Liver (tissue), 9 donors: ENCODE data around the gene SLC2A1. TPM values are rescaled to one million over a fixed set of nuclear protein-coding genes. Genes with fewer than 3 reads are reported as not detected.
A peak's percentile ranks its signal among the peaks of the same experiment; 100 is the strongest.

Source experiments
- DNase-seq: peaks from one replicate; pipeline ENCODE4 v3.0.0-alpha.2; 2017; ENCODE audit warnings: low spot score
- H3K27ac ChIP-seq, 2 donors: one replicate each; pipeline ENCODE4 v1.7.0; 2013; ENCODE audit warnings: inconsistent platforms in 2 of 2, low read length in 2 of 2, control low read depth in 1 of 2, low read depth in 1 of 2, mild to moderate bottlenecking in 1 of 2
- H3K27me3 ChIP-seq, 4 donors: one replicate each; pipeline versions ENCODE4 v1.6.1 to v1.7.0; 2013; ENCODE audit warnings: low read length in 3 of 4, inconsistent platforms in 1 of 4, mild to moderate bottlenecking in 1 of 4, moderate library complexity in 1 of 4; ENCODE audit not compliant: control insufficient read depth in 4 of 4, insufficient read depth in 4 of 4
- H3K36me3 ChIP-seq, 4 donors: one replicate each; pipeline versions ENCODE4 v1.6.1 to v1.7.0; 2013; ENCODE audit warnings: low read length in 3 of 4, mild to moderate bottlenecking in 3 of 4, low read depth in 1 of 4, moderate library complexity in 1 of 4; ENCODE audit not compliant: control insufficient read depth in 4 of 4, insufficient read depth in 3 of 4
- H3K4me1 ChIP-seq, 4 donors: one replicate each; pipeline versions ENCODE4 v1.6.1 to v1.7.0; 2013; ENCODE audit warnings: low read length in 3 of 4, mild to moderate bottlenecking in 3 of 4, moderate library complexity in 1 of 4; ENCODE audit not compliant: control insufficient read depth in 4 of 4, insufficient read depth in 4 of 4
- H3K4me3 ChIP-seq, 3 donors: one replicate each; pipeline versions ENCODE4 v1.6.1 to v1.7.0; 2013; ENCODE audit warnings: low read length in 3 of 3, control low read depth in 1 of 3, low read depth in 1 of 3, mild to moderate bottlenecking in 1 of 3
- H3K9ac ChIP-seq, 2 donors: one replicate each; pipeline ENCODE4 v1.7.0; 2013; ENCODE audit warnings: low read length in 2 of 2, mild to moderate bottlenecking in 2 of 2, moderate library complexity in 2 of 2, control low read depth in 1 of 2, low read depth in 1 of 2
- H3K9me3 ChIP-seq, 4 donors: one replicate each; pipeline versions ENCODE4 v1.6.1 to v1.7.0; 2013; ENCODE audit warnings: low read length in 3 of 4; ENCODE audit not compliant: control insufficient read depth in 4 of 4
- EGR1 ChIP-seq, 2 donors: IDR thresholded peaks; 2 replicates each; pipeline ENCODE4 v1.6.1; 2016 to 2018; ENCODE audit warnings: antibody characterized with exemption in 2 of 2, low read depth in 2 of 2
- FOXA1 ChIP-seq: IDR thresholded peaks from 2 replicates; pipeline ENCODE4 v1.6.1; 2016; ENCODE audit warnings: antibody characterized with exemption
- FOXA2 ChIP-seq: IDR thresholded peaks from 2 replicates; pipeline ENCODE4 v1.6.1; 2016; ENCODE audit warnings: antibody characterized with exemption
- GABPA ChIP-seq, 2 donors: IDR thresholded peaks in 1 of 2; conservative IDR thresholded peaks in 1 of 2; 2 replicates each; pipeline ENCODE4 v1.6.1; 2016; ENCODE audit warnings: antibody characterized with exemption in 2 of 2, mild to moderate bottlenecking in 1 of 2, moderate library complexity in 1 of 2
- HNF4G ChIP-seq: IDR thresholded peaks from 2 replicates; pipeline ENCODE4 v1.6.1; 2016; ENCODE audit warnings: antibody characterized with exemption
- JUND ChIP-seq, 2 donors: IDR thresholded peaks; 2 replicates each; pipeline ENCODE4 v1.6.1; 2016; ENCODE audit warnings: antibody characterized with exemption in 2 of 2
- NR2F2 ChIP-seq: IDR thresholded peaks from 2 replicates; pipeline ENCODE4 v1.6.1; 2016; ENCODE audit warnings: antibody characterized with exemption
- RAD21 ChIP-seq, 2 donors: IDR thresholded peaks; 2 replicates each; pipeline ENCODE4 v1.6.1; 2016; ENCODE audit warnings: antibody characterized with exemption in 2 of 2, mild to moderate bottlenecking in 2 of 2
- RXRA ChIP-seq, 2 donors: IDR thresholded peaks; 2 replicates each; pipeline ENCODE4 v1.6.1; 2017 to 2018; ENCODE audit warnings: antibody characterized with exemption in 2 of 2, mild to moderate bottlenecking in 1 of 2
- SP1 ChIP-seq: IDR thresholded peaks from 2 replicates; pipeline ENCODE4 v1.6.1; 2018; ENCODE audit warnings: antibody characterized with exemption, mild to moderate bottlenecking
- TAF1 ChIP-seq: conservative IDR thresholded peaks from 2 replicates; pipeline ENCODE4 v1.6.1; 2016; ENCODE audit warnings: antibody characterized with exemption, mild to moderate bottlenecking
- YY1 ChIP-seq: IDR thresholded peaks from 2 replicates; pipeline ENCODE4 v1.6.1; 2016; ENCODE audit warnings: antibody characterized with exemption, mild to moderate bottlenecking
- ZBTB33 ChIP-seq: IDR thresholded peaks from 2 replicates; pipeline ENCODE4 v1.6.1; 2016; ENCODE audit warnings: antibody characterized with exemption
- whole genome bisulfite sequencing: extraction: QIAGEN DNeasy Blood & Tissue Kit; methylation state at CpG from one replicate; pipeline ENCODE4 v1.1.7; 2013; 5-methylcytosine and 5-hydroxymethylcytosine counted together
- polyA plus RNA-seq, 2 donors: library from polyadenylated mRNA; stranded (reverse) in 1 of 2; unstranded in 1 of 2; fragments of 200-250 nt in 1 of 2; fragments of >200 nt in 1 of 2; fragmentation: Nextera tagmentation in 1 of 2; extraction: Ambion mirVana in 1 of 2; gene quantifications; one replicate each; pipeline versions ENCODE4 v1.2.1 to v1.2.3, GENCODE V29; 2013 to 2015
- total RNA-seq, 2 donors: library from RNA; depleted of rRNA; stranded (reverse); fragments of >200 nt; gene quantifications; one replicate each; pipeline ENCODE4 v1.2.3, GENCODE V29; 2014
- TF ChIP-seq, protein P1 (sequence below): IDR thresholded peaks from 2 replicates; pipeline ENCODE4 v1.6.1; 2016; ENCODE audit warnings: antibody characterized with exemption
- donor health status: healthy.
- donor health status: healthy.
- donor health status: healthy.
- donor health status: healthy.
- donor health status: healthy.

The SLC2A1 gene
- total and polyA plus RNA-seq, 4 donors, result 1.1 to 675 (median 3.0) TPM

- no peak for DNase-seq
- Histone ChIP-seq H3K4me3 (no peak overlapping the region), H3K27me3 (no peaks in the 10 kb centered on the region), H3K9ac (no peak overlapping the region), H3K4me1 (peaks cover 0 to 2% (median 0%) of the 10 kb centered on the region in 4 donors), H3K27ac (no peak overlapping the region), H3K36me3 (no peaks in the 10 kb centered on the region), H3K9me3 (no peaks in the 10 kb centered on the region)
- TF ChIP-seq TAF1, result no peak
- no peak for TF ChIP-seq GABPA (IDR thresholded peaks at IDR 0.05 in 1 of 2, conservative IDR thresholded peaks at IDR 0.05 in 1 of 2)
- TF ChIP-seq NR2F2, result no peak
- TF ChIP-seq EGR1 (IDR thresholded peaks at IDR 0.05; ENCODE audit: low read depth in 2 of 2), result no peak
- TF ChIP-seq JUND (IDR thresholded peaks at IDR 0.05), result no peak
- no peak for TF ChIP-seq FOXA1
- TF ChIP-seq RAD21 (IDR thresholded peaks at IDR 0.05), result no peak
- TF ChIP-seq, protein P1, sequence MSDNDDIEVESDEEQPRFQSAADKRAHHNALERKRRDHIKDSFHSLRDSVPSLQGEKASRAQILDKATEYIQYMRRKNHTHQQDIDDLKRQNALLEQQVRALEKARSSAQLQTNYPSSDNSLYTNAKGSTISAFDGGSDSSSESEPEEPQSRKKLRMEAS, result no peak
- no peak for TF ChIP-seq ZBTB33
- no peak for TF ChIP-seq HNF4G
- TF ChIP-seq RXRA (IDR thresholded peaks at IDR 0.05), result no peak
- no peak for TF ChIP-seq SP1
- no peak for TF ChIP-seq FOXA2
- no peak for TF ChIP-seq YY1
- WGBS, result 83% methylated on average over 9 of the region's 9 CpGs
Measured at GRCh38 chr1:42941640-42942330, 16.9 kb downstream of the SLC2A1 start.

DNA sequence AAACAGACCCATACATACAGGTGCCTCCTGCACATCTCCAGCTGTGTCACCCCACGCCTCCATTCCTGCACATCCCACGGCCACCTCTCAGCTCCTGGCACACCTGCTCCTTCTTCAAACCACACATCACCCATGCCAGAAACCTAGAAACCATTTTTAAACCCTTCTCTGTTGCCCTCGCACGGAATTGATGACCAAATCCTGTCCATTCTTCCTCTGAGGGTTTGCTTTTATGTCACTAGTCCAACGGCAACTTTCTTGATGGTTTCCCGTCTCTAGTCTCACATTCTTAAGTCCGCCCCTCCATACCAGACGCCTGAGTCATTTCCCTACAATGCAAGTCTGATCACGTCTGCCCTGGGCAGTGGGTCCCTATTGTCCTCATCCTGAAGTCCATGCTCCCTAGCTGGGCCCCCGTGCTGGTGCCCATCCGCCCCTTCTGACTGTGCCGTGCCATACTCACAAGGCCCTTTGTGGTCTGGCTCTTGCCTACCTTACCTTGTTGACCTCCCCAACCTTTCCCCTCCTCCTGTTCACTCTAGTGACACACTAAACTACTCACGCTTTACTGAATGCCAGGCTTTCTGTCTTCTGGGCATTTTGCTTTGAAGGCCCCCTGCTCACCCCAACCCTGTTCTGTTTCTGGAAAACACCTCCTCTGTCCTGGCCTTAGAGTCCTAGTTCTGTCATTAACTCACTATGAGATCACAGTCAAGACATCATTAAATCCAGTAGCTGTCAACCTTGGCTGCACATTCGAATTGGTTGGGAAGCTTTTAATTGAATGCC lies 17.6 kb downstream of the SLC2A1 start:
- TF ChIP-seq JUND (IDR thresholded peaks at IDR 0.05) (peak in 1 of 2 donors; percentile 42), RXRA (IDR thresholded peaks at IDR 0.05) (no peak)
- H3K27ac ChIP-seq, result no peak overlapping the region
- no peaks in the 10 kb centered on the region for H3K36me3 ChIP-seq
- 84% methylated on average over 14 of the region's 14 CpGs for WGBS
- H3K4me3 ChIP-seq, result no peak overlapping the region
- no peaks in the 10 kb centered on the region for H3K27me3 ChIP-seq
- peaks cover 0 to 2% (median 0%) of the 10 kb centered on the region in 4 donors for H3K4me1 ChIP-seq
- no peak overlapping the region for H3K9ac ChIP-seq
- DNase-seq, result no peak
- no peaks in the 10 kb centered on the region for H3K9me3 ChIP-seq
